ENCODE results near the gene PPIC. TPM values are rescaled to one million over a fixed set of nuclear protein-coding genes. Genes with fewer than 3 reads are reported as not detected.

The PPIC gene
- total RNA-seq, 1 experiment from 2014 or later = 45.8 TPM

GRCh38 chr5:123066016-123066415 lies 29.5 kb upstream of the PPIC start:
- POLR2A ChIA-PET = no interaction called here
- TF ChIP-seq TCF7L2 (IDR thresholded peaks at IDR 0.05; ENCODE audit: low read depth, low read length) (no peak), POLR2AphosphoS5 (IDR thresholded peaks at IDR 0.05; ENCODE audit: low read depth, low read length) (no peak), CTCF (IDR thresholded peaks at IDR 0.05) (no peak), SIN3A (IDR thresholded peaks at IDR 0.05; ENCODE audit: borderline replicate concordance, insufficient read depth, low read depth, low read length) (no peak), REST (IDR thresholded peaks at IDR 0.05; ENCODE audit: insufficient read depth in 1 of 2, low read depth in 2 of 2, low read length in 1 of 2) (no peak)
- intact Hi-C loops (cut with micrococcal nuclease; ENCODE audit: unreplicated experiment) = no loop called here

GRCh38 chr5:123059455-123059854 lies 22.9 kb upstream of the PPIC start:
- CTCF ChIA-PET = no interaction called here
- POLR2A ChIA-PET = no interaction called here
- intact Hi-C loops (cut with micrococcal nuclease; ENCODE audit: unreplicated experiment) = no loop called here

More at GRCh38 chr5:123066016-123066415, 29.5 kb upstream of the PPIC start:
- Histone ChIP-seq H3K4me3 (ENCODE audit: low read depth in 2 of 2, low read length in 2 of 2) (no peak overlapping the region), H3K27ac (ENCODE audit: low read length) (no peak overlapping the region), H3K4me1 (ENCODE audit: control insufficient read depth, insufficient read depth, low read length) (no peaks in the 10 kb centered on the region), H3K9me3 (ENCODE audit: control insufficient read depth, insufficient read depth, low read depth, low read length) (no peaks in the 10 kb centered on the region), H3K36me3 (ENCODE audit: control insufficient read depth, insufficient read depth, low read length) (no peaks in the 10 kb centered on the region), H3K27me3 (ENCODE audit: control insufficient read depth, insufficient read depth, low read length) (peaks cover 2% of the 10 kb centered on the region; the same call in 1 of the 2 replicates)
- no peak for ATAC-seq
- DNase-seq (ENCODE audit: low read depth, low spot score) = no peak
- in situ Hi-C loops (cut with HindIII; ENCODE audit: low pct_unique_long_range_greater_than_20kb, low sequenced_read_pairs) = no loop called here
- CTCF ChIA-PET = no interaction called here
- no TSS peak for BruUV-seq (replicated peaks)

More at GRCh38 chr5:123059455-123059854, 22.9 kb upstream of the PPIC start:
- BruUV-seq (replicated peaks) = no TSS peak
- Histone ChIP-seq H3K9me3 (ENCODE audit: control insufficient read depth, insufficient read depth, low read depth, low read length) (no peaks in the 10 kb centered on the region), H3K27me3 (ENCODE audit: control insufficient read depth, insufficient read depth, low read length) (no peaks in the 10 kb centered on the region), H3K4me3 (ENCODE audit: low read depth in 2 of 2, low read length in 2 of 2) (no peak overlapping the region), H3K4me1 (ENCODE audit: control insufficient read depth, insufficient read depth, low read length) (no peaks in the 10 kb centered on the region), H3K36me3 (ENCODE audit: control insufficient read depth, insufficient read depth, low read length) (no peaks in the 10 kb centered on the region), H3K27ac (ENCODE audit: low read length) (no peak overlapping the region)
- ATAC-seq (no peak), DNase-seq (ENCODE audit: low read depth, low spot score) (no peak)
- in situ Hi-C loops (cut with HindIII; ENCODE audit: low pct_unique_long_range_greater_than_20kb, low sequenced_read_pairs) = no loop called here
- TF ChIP-seq CTCF (IDR thresholded peaks at IDR 0.05) (no peak), SIN3A (IDR thresholded peaks at IDR 0.05; ENCODE audit: borderline replicate concordance, insufficient read depth, low read depth, low read length) (no peak)

All from Panc1 (cell line).